Measurements from ENCODE around the gene PCDH9. TPM values are rescaled to one million over a fixed set of nuclear protein-coding genes. Genes with fewer than 3 reads are reported as not detected.

Gene PCDH9
- total and polyA plus RNA-seq, 2 experiments from 2014 or later: 0.31 to 0.52 TPM

DNA sequence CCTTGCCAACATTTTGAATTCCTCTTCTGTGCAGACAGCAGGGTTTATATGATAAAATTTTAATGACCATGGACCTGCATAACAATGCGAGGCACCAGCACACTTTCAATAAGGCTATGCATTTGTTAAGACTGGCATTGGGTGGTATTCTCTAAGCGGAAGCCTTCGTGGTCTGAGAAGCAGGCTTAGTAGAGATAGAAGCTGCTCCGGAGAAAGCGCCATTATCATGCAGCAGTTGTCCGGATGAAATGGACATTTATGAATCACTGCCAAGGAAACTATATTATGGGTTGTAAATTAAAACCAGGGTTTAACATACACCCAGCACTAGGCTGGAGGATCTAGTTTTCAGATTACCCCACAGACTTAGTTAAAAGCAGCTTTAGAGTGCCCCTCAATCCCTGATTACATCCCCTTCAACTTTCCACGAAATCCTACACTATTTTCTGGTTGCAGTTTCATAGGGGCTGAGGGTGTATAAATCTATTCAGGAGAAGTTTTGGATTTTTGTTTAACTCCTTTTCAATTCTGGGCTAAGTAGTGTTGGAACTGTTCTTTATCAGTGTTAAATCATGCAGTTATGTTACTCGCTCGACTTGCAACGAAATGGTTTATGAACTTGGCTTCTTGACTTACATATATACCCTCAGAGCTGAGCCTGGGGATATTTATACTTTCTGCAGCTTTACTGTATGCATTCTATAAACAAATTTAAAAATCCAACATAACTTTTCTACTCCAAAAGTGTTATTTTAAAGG lies 193.3 kb downstream of the PCDH9 start (continued):
- TF ChIP-seq, protein P1, sequence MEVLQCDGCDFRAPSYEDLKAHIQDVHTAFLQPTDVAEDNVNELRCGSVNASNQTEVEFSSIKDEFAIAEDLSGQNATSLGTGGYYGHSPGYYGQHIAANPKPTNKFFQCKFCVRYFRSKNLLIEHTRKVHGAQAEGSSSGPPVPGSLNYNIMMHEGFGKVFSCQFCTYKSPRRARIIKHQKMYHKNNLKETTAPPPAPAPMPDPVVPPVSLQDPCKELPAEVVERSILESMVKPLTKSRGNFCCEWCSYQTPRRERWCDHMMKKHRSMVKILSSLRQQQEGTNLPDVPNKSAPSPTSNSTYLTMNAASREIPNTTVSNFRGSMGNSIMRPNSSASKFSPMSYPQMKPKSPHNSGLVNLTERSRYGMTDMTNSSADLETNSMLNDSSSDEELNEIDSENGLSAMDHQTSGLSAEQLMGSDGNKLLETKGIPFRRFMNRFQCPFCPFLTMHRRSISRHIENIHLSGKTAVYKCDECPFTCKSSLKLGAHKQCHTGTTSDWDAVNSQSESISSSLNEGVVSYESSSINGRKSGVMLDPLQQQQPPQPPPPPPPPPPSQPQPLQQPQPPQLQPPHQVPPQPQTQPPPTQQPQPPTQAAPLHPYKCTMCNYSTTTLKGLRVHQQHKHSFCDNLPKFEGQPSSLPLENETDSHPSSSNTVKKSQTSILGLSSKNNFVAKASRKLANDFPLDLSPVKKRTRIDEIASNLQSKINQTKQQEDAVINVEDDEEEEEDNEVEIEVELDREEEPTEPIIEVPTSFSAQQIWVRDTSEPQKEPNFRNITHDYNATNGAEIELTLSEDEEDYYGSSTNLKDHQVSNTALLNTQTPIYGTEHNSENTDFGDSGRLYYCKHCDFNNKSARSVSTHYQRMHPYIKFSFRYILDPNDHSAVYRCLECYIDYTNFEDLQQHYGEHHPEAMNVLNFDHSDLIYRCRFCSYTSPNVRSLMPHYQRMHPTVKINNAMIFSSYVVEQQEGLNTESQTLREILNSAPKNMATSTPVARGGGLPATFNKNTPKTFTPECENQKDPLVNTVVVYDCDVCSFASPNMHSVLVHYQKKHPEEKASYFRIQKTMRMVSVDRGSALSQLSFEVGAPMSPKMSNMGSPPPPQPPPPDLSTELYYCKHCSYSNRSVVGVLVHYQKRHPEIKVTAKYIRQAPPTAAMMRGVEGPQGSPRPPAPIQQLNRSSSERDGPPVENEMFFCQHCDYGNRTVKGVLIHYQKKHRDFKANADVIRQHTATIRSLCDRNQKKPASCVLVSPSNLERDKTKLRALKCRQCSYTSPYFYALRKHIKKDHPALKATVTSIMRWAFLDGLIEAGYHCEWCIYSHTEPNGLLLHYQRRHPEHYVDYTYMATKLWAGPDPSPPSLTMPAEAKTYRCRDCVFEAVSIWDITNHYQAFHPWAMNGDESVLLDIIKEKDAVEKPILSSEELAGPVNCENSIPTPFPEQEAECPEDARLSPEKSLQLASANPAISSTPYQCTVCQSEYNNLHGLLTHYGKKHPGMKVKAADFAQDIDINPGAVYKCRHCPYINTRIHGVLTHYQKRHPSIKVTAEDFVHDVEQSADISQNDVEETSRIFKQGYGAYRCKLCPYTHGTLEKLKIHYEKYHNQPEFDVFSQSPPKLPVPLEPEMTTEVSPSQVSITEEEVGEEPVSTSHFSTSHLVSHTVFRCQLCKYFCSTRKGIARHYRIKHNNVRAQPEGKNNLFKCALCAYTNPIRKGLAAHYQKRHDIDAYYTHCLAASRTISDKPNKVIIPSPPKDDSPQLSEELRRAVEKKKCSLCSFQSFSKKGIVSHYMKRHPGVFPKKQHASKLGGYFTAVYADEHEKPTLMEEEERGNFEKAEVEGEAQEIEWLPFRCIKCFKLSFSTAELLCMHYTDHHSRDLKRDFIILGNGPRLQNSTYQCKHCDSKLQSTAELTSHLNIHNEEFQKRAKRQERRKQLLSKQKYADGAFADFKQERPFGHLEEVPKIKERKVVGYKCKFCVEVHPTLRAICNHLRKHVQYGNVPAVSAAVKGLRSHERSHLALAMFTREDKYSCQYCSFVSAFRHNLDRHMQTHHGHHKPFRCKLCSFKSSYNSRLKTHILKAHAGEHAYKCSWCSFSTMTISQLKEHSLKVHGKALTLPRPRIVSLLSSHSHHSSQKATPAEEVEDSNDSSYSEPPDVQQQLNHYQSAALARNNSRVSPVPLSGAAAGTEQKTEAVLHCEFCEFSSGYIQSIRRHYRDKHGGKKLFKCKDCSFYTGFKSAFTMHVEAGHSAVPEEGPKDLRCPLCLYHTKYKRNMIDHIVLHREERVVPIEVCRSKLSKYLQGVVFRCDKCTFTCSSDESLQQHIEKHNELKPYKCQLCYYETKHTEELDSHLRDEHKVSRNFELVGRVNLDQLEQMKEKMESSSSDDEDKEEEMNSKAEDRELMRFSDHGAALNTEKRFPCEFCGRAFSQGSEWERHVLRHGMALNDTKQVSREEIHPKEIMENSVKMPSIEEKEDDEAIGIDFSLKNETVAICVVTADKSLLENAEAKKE (CRISPR knock-in tag; IDR thresholded peaks at IDR 0.05): no peak
- TF ChIP-seq ZNF114 (CRISPR knock-in tag; IDR thresholded peaks at IDR 0.05): no peak
- TF ChIP-seq EZH2 (IDR thresholded peaks at IDR 0.05; ENCODE audit: low read depth, unreplicated experiment): no peak
- no peak for TF ChIP-seq CREB1 (CRISPR knock-in tag; IDR thresholded peaks at IDR 0.05; ENCODE audit: low read depth)
- no peak for TF ChIP-seq POLR2AphosphoS5 (IDR thresholded peaks at IDR 0.05; ENCODE audit: low read depth)
- no peak for TF ChIP-seq STAT1 (IDR thresholded peaks at IDR 0.05; ENCODE audit: unreplicated experiment)

DNA sequence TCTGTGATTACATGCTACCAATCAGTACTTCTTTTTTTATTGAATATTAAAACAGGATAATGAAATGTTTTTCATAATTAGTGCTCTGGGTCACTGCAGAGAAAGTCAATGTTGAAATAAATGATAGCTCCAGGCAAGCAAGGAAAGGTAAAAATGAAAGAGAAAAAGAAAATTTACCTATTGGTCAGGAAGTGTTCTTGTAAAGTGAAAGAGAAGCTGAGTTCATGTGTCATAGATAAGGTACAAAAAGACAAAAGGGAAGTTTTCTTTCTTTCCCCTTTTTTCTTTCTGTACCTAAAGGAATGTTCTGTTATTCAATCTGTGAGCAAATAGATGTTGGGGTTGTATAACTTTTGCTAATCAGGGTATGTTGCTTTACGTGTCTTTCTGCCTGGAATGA lies 197.0 kb downstream of the PCDH9 start:
- Histone ChIP-seq H3K9me2 (ENCODE audit: insufficient read depth) (no peaks in the 10 kb centered on the region), H3K79me2 (replicated peaks; ENCODE audit: insufficient read depth) (no peaks in the 10 kb centered on the region), H3K36me3 (ENCODE audit: insufficient read depth) (no peaks in the 10 kb centered on the region), H3F3A (replicated peaks; ENCODE audit: low read depth) (no peaks in the 10 kb centered on the region), H3K4me1 (ENCODE audit: insufficient read depth) (peaks cover 10% of the 10 kb centered on the region; the same call in 1 of the 2 replicates), H3K27ac (ENCODE audit: low read depth) (no peak overlapping the region), H4K20me1 (replicated peaks; ENCODE audit: insufficient read depth) (no peaks in the 10 kb centered on the region), H2AFZ (no peak overlapping the region), H3K27me3 (ENCODE audit: insufficient read depth) (no peaks in the 10 kb centered on the region), H3K4me3 (no peak overlapping the region), H3K4me2 (no peak overlapping the region)
- Mint-ChIP-seq H3K27me3 (ENCODE audit: insufficient read depth, low read depth, poor library complexity) (peaks cover 5% of the 10 kb centered on the region), H3K27ac (no peak overlapping the region; the same call in 1 of the 2 replicates), H3K9me3 (no peaks in the 10 kb centered on the region), H3K36me3 (ENCODE audit: low read depth) (no peaks in the 10 kb centered on the region), H3K4me3 (no peak overlapping the region), H3K4me1 (peaks cover 15% of the 10 kb centered on the region; the same call in 2 of the 3 replicates)
- DNase-seq (ENCODE audit: low spot score) (no peak), ATAC-seq (no peak)
- no peak for TF ChIP-seq EZH2 (IDR thresholded peaks at IDR 0.05; ENCODE audit: low read depth, unreplicated experiment)
- TF ChIP-seq, protein P2, sequence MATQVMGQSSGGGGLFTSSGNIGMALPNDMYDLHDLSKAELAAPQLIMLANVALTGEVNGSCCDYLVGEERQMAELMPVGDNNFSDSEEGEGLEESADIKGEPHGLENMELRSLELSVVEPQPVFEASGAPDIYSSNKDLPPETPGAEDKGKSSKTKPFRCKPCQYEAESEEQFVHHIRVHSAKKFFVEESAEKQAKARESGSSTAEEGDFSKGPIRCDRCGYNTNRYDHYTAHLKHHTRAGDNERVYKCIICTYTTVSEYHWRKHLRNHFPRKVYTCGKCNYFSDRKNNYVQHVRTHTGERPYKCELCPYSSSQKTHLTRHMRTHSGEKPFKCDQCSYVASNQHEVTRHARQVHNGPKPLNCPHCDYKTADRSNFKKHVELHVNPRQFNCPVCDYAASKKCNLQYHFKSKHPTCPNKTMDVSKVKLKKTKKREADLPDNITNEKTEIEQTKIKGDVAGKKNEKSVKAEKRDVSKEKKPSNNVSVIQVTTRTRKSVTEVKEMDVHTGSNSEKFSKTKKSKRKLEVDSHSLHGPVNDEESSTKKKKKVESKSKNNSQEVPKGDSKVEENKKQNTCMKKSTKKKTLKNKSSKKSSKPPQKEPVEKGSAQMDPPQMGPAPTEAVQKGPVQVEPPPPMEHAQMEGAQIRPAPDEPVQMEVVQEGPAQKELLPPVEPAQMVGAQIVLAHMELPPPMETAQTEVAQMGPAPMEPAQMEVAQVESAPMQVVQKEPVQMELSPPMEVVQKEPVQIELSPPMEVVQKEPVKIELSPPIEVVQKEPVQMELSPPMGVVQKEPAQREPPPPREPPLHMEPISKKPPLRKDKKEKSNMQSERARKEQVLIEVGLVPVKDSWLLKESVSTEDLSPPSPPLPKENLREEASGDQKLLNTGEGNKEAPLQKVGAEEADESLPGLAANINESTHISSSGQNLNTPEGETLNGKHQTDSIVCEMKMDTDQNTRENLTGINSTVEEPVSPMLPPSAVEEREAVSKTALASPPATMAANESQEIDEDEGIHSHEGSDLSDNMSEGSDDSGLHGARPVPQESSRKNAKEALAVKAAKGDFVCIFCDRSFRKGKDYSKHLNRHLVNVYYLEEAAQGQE (IDR thresholded peaks at IDR 0.05; ENCODE audit: unreplicated experiment): no peak

Measured in GM23338 (cell line).